ENCODE measurements around the gene DMC1. TPM values are rescaled to one million over a fixed set of nuclear protein-coding genes. Genes with fewer than 3 reads are reported as not detected.

DMC1 gene
- total RNA-seq, 2 donors from 2014 or later, result 0.78 TPM; not detected in 1

DNA sequence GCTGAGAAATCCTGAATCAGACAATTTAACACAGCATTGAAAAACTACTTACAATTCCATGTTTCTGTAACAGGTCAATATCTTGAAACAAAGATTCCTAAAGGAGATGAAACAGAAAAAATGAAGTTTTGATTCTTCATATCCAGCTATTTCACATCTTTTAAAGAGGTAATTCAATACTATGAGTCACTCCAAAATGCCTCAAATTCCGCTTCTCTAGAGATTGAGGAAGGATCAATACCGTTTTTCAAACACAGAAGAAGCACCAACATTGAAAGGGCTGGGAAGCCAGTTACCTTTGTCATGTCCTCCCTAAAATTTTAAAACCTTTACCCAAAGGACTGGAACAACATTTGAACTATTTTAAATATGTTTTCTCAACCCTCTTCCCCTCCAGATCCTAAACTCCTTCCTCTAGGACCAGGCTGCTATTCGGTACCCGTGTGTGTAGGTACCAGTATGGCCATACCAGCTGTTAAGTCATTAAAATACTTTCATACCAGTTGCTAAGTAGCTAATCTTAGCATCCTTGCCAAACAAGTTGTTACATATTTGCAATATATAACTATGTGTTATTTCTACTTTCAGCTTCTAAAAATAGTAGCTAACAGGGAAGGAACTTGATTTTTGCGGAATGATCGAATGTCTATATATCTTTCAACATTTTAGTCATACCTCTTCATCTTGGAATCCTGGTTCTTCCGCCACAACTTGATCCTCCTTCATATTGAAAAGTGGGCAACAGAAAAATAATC lies 2.3 kb downstream of the DMC1 start:
- Histone ChIP-seq H3K27ac (no peak overlapping the region), H3K4me3 (no peak overlapping the region), H3K27me3 (no peaks in the 10 kb centered on the region), H3K4me1 (peaks cover 14% of the 10 kb centered on the region), H3K36me3 (replicated peaks in 1 of 2; ENCODE audit: insufficient read depth in 1 of 2, low read depth in 2 of 2) (no peaks in the 10 kb centered on the region), H3K9me3 (no peaks in the 10 kb centered on the region)
- TF ChIP-seq POLR2A (IDR thresholded peaks at IDR 0.05), result no peak
- TF ChIP-seq, protein P1, sequence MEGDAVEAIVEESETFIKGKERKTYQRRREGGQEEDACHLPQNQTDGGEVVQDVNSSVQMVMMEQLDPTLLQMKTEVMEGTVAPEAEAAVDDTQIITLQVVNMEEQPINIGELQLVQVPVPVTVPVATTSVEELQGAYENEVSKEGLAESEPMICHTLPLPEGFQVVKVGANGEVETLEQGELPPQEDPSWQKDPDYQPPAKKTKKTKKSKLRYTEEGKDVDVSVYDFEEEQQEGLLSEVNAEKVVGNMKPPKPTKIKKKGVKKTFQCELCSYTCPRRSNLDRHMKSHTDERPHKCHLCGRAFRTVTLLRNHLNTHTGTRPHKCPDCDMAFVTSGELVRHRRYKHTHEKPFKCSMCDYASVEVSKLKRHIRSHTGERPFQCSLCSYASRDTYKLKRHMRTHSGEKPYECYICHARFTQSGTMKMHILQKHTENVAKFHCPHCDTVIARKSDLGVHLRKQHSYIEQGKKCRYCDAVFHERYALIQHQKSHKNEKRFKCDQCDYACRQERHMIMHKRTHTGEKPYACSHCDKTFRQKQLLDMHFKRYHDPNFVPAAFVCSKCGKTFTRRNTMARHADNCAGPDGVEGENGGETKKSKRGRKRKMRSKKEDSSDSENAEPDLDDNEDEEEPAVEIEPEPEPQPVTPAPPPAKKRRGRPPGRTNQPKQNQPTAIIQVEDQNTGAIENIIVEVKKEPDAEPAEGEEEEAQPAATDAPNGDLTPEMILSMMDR (IDR thresholded peaks at IDR 0.05), result no peak
- no peak for ATAC-seq
- WGBS, 2 donors, result 53 to 54% methylated on average over 7 of the region's 7 CpGs
- intact Hi-C loops (cut with DNase I), result loop anchor here (10.0 kb wide), 1 partner anchor 53 kb away; no protein-coding TSS in a partner anchor
- no peak for DNase-seq

- ATAC-seq (no peak), DNase-seq (no peak)
- Histone ChIP-seq H3K27me3 (no peaks in the 10 kb centered on the region), H3K9me3 (no peaks in the 10 kb centered on the region), H3K36me3 (replicated peaks in 1 of 2; ENCODE audit: insufficient read depth in 1 of 2, low read depth in 2 of 2) (no peaks in the 10 kb centered on the region), H3K4me3 (no peak overlapping the region), H3K27ac (no peak overlapping the region), H3K4me1 (peaks cover 14% of the 10 kb centered on the region)
- intact Hi-C loops (cut with DNase I), result loop anchor here (10.0 kb wide), 1 partner anchor 52 kb away; no protein-coding TSS in a partner anchor
- TF ChIP-seq POLR2A (IDR thresholded peaks at IDR 0.05), result no peak
- TF ChIP-seq, protein P1 (IDR thresholded peaks at IDR 0.05), result no peak
- 48 to 49% methylated on average over 3 of the region's 3 CpGs for WGBS, 2 donors
Observed at GRCh38 chr22:38566726-38567504, 3.1 kb downstream of the DMC1 start.

DNA sequence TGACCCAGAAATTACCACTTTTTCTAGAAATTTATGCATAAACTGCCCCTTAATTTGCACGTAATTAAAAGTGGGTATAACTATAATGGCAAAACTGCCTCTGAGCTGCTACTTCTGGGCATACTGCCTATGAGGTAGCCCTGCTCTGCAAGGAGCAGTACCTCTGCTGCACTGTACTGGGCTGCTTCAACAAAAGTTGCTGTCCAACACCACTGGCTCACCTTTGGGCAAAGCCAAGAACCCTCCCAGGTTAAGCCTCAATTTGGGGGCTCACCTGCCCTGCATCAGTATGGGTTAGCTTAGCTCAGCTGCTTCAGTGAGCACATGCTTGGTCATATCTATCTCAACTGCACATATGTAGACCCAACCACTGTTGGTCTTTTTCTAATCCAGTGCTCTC lies 4.5 kb downstream of the DMC1 start:
- TF ChIP-seq POLR2A (IDR thresholded peaks at IDR 0.05), result no peak
- TF ChIP-seq, protein P1 (IDR thresholded peaks at IDR 0.05), result no peak
- Histone ChIP-seq H3K4me3 (no peak overlapping the region), H3K36me3 (replicated peaks in 1 of 2; ENCODE audit: insufficient read depth in 1 of 2, low read depth in 2 of 2) (no peaks in the 10 kb centered on the region), H3K4me1 (peaks cover 6% of the 10 kb centered on the region), H3K27me3 (no peaks in the 10 kb centered on the region), H3K27ac (no peak overlapping the region), H3K9me3 (no peaks in the 10 kb centered on the region)
- intact Hi-C loops (cut with DNase I), result loop anchor here (10.0 kb wide), 1 partner anchor 51 kb away; no protein-coding TSS in a partner anchor
- no peak for DNase-seq
- WGBS, 2 donors, result 85 to 88% methylated on average over 1 of the region's 1 CpG
- ATAC-seq, result no peak

DNA sequence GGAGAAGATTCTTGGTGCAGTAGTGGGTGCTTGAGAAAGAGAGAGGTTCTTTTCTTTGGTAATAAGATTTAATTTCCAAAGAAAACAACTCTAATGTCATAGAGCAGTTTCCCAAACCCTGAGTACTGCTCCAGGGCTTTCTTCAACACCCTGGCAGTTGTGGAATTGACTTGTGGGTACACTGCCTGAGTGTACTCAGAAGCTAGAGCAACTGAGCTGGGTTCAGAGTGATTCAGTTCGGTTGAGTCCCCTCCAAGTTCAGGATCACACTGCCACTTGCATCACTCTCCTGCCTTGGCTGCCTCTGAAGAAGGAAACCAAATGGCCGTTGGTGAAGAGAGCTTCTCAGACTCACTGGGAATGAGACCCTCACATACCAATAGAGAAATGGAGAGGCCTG lies 5.3 kb downstream of the DMC1 start:
- peaks cover 4% of the 10 kb centered on the region for H3K4me1 ChIP-seq
- intact Hi-C loops (cut with DNase I), result loop anchor here (10.0 kb wide), 1 partner anchor 50 kb away; no protein-coding TSS in a partner anchor
- no peak overlapping the region for H3K27ac ChIP-seq
- H3K9me3 ChIP-seq, result no peaks in the 10 kb centered on the region
- H3K4me3 ChIP-seq, result no peak overlapping the region
- H3K27me3 ChIP-seq, result no peaks in the 10 kb centered on the region
- DNase-seq (no peak), ATAC-seq (no peak)
- TF ChIP-seq, protein P1 (IDR thresholded peaks at IDR 0.05), result no peak
- no peak for TF ChIP-seq POLR2A (IDR thresholded peaks at IDR 0.05)
- H3K36me3 ChIP-seq (replicated peaks in 1 of 2; ENCODE audit: insufficient read depth in 1 of 2, low read depth in 2 of 2), result no peaks in the 10 kb centered on the region
- WGBS, 2 donors, result 67 to 88% methylated on average over 2 of the region's 2 CpGs
